CD14-positive monocyte (primary cell): ENCODE data around the gene CCDC86. TPM values are rescaled to one million over a fixed set of nuclear protein-coding genes. Genes with fewer than 3 reads are reported as not detected.
"Not testable (repeated sequence)": the region's sequence is repeated elsewhere in the genome, so short reads cannot be mapped to it uniquely, and the experiment has no call there.

Experiments used
- DNase-seq, 3 donors: peaks; one replicate each; pipeline ENCODE4 v3.0.0-alpha.2; 2011 to 2022
- H2AFZ ChIP-seq: 2 replicates; pipeline ENCODE4 v1.6.0; 2012; ENCODE audit warnings: mild to moderate bottlenecking, low read depth, low read length, inconsistent platforms; ENCODE audit not compliant: insufficient read depth, poor library complexity, severe bottlenecking
- H3K27ac ChIP-seq, 2 donors: 1 replicate in 1 of 2; 2 replicates in 1 of 2; pipeline ENCODE4 v1.5.1; 2012 to 2013; ENCODE audit warnings: low read length in 2 of 2, control low read depth in 1 of 2, inconsistent platforms in 1 of 2, low read depth in 1 of 2, mild to moderate bottlenecking in 1 of 2
- H3K27me3 ChIP-seq, 2 donors: one replicate each; pipeline versions ENCODE4 v1.6.0 to v1.6.1; 2011 to 2013; ENCODE audit warnings: low read length in 2 of 2; ENCODE audit not compliant: control insufficient read depth in 2 of 2, insufficient read depth in 2 of 2
- H3K36me3 ChIP-seq, 2 donors: replicated peaks in 1 of 2; 1 replicate in 1 of 2; 2 replicates in 1 of 2; pipeline versions ENCODE4 v1.5.1 to v1.6.1; 2012 to 2013; ENCODE audit warnings: low read length in 2 of 2, control low read depth in 1 of 2, inconsistent platforms in 1 of 2, mild to moderate bottlenecking in 1 of 2; ENCODE audit not compliant: insufficient read depth in 2 of 2, control insufficient read depth in 1 of 2
- H3K4me1 ChIP-seq, 2 donors: 1 replicate in 1 of 2; 2 replicates in 1 of 2; pipeline versions ENCODE4 v1.5.1 to v1.6.1; 2012 to 2013; ENCODE audit warnings: low read length in 2 of 2, control low read depth in 1 of 2, inconsistent platforms in 1 of 2, mild to moderate bottlenecking in 1 of 2, moderate library complexity in 1 of 2; ENCODE audit not compliant: insufficient read depth in 2 of 2, control insufficient read depth in 1 of 2
- H3K4me2 ChIP-seq: replicated peaks from 2 replicates; pipeline ENCODE3; 2012; ENCODE audit warnings: low read length, moderate library complexity, mild to moderate bottlenecking; ENCODE audit not compliant: poor library complexity, severe bottlenecking; ENCODE audit errors: extremely low read depth
- H3K4me3 ChIP-seq, 3 experiments: fragments of 200-600 bp in 1 of 3; sonication (generic) in 1 of 3; replicated peaks in 1 of 3; 1 replicate in 2 of 3; 2 replicates in 1 of 3; pipeline ENCODE4 v1.5.1; 2011 to 2013; ENCODE audit warnings: low read length in 3 of 3, mild to moderate bottlenecking in 3 of 3, control low read depth in 2 of 3, low read depth in 2 of 3, inconsistent platforms in 1 of 3, moderate library complexity in 1 of 3
- H3K79me2 ChIP-seq: 2 replicates; pipeline ENCODE4 v1.6.0; 2012; ENCODE audit warnings: mild to moderate bottlenecking, control low read depth, inconsistent platforms, low read length, moderate library complexity; ENCODE audit not compliant: insufficient read depth
- H3K9ac ChIP-seq: 2 replicates; pipeline ENCODE4 v1.6.0; 2017; ENCODE audit warnings: low read length, mild to moderate bottlenecking; ENCODE audit not compliant: insufficient read depth, poor library complexity, severe bottlenecking
- H3K9me3 ChIP-seq, 2 donors: replicated peaks in 1 of 2; 1 replicate in 1 of 2; 2 replicates in 1 of 2; pipeline versions ENCODE4 v1.5.1 to v1.6.1; 2012 to 2013; ENCODE audit warnings: low read length in 2 of 2, control low read depth in 1 of 2; ENCODE audit not compliant: control insufficient read depth in 1 of 2, insufficient read depth in 1 of 2
- H4K20me1 ChIP-seq: 2 replicates; pipeline ENCODE4 v1.6.0; 2012; ENCODE audit warnings: mild to moderate bottlenecking, low read length, control low read depth, moderate library complexity; ENCODE audit not compliant: insufficient read depth
- H3K27ac Mint-ChIP-seq, 7 donors: one replicate each; pipeline ENCODE4 v1.8.0; 2020; ENCODE audit warnings: mild to moderate bottlenecking in 7 of 7, mixed read lengths in 7 of 7, moderate library complexity in 6 of 7, inconsistent platforms in 2 of 7
- H3K27me3 Mint-ChIP-seq, 3 donors: one replicate each; pipeline ENCODE4 v1.8.0; 2021 to 2022; ENCODE audit warnings: low read depth in 3 of 3, mild to moderate bottlenecking in 3 of 3, mixed read lengths in 3 of 3, moderate library complexity in 3 of 3, inconsistent platforms in 1 of 3
- H3K36me3 Mint-ChIP-seq, 2 donors: one replicate each; pipeline ENCODE4 v1.8.0; 2020; ENCODE audit warnings: mixed read lengths in 2 of 2, inconsistent platforms in 1 of 2, mild to moderate bottlenecking in 1 of 2
- H3K4me1 Mint-ChIP-seq: one replicate; pipeline ENCODE4 v1.8.0; 2020; ENCODE audit warnings: mild to moderate bottlenecking, mixed read lengths
- H3K4me3 Mint-ChIP-seq, 2 donors: one replicate each; pipeline ENCODE4 v1.8.0; 2020; ENCODE audit warnings: mild to moderate bottlenecking in 2 of 2, mixed read lengths in 2 of 2, moderate library complexity in 1 of 2
- H3K9me3 Mint-ChIP-seq, 7 donors: one replicate each; pipeline ENCODE4 v1.8.0; 2020 to 2022; ENCODE audit warnings: mixed read lengths in 7 of 7, mild to moderate bottlenecking in 6 of 7, moderate library complexity in 6 of 7, inconsistent platforms in 2 of 7
- WGBS: methylation state at CpG from one replicate; pipeline ENCODE4 v1.1.5; 2013; ENCODE audit warnings: missing lambda C conversion rate; ENCODE audit not compliant: insufficient coverage; 5-methylcytosine and 5-hydroxymethylcytosine counted together
- intact Hi-C, 2 donors: fragments of 100-400 bp; cut with micrococcal nuclease; formaldehyde crosslinking; loops; one replicate each; pipeline versions ENCODE4 v1.15.0 to v1.15.1; 2023
- polyA plus RNA-seq, 3 donors: library from polyadenylated mRNA; depleted of rRNA in 1 of 3; unstranded in 2 of 3; stranded (reverse) in 1 of 3; fragments of 300-500 nt in 2 of 3; fragments of >200 nt in 1 of 3; fragmentation: Illumina TruSeq in 2 of 3; gene quantifications; 1 replicate in 2 of 3; 2 replicates in 1 of 3; pipeline ENCODE4 v1.2.3, GENCODE V29; 2012 to 2021
- TF ChIP-seq, protein P1 (sequence below): fragments of 200-600 bp; IDR thresholded peaks from one replicate; pipeline ENCODE4 v1.8.0; 2022; ENCODE audit warnings: antibody characterized with exemption, mild to moderate bottlenecking

The CCDC86 gene
- polyA plus RNA-seq, 3 donors, result 7.2 to 10.2 (median 8.3) TPM

DNA sequence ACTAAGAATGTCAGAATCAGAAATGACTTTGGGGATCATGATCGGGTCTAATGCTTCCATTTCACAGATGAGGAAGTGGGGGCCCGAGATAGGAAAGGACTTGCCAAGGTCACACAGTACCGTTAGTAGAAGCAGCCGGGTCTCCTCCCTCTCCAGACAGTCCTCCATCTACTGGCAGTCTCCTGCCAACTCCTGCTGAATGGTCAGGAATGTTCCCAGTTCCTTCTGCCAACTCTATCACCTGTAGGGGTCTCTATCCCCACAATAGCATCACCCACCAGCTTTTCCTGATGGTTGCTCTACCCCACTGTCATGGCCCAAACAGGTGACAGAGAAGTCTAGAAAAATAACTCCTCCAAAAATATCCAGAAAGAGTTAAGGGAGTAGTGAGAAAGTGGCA, 23.9 kb upstream of the CCDC86 start:
- Histone ChIP-seq H3K79me2 (no peaks in the 10 kb centered on the region), H3K4me2 (no peak overlapping the region), H2AFZ (no peak overlapping the region), H3K4me1 (no peaks in the 10 kb centered on the region), H3K27me3 (no peaks in the 10 kb centered on the region), H3K4me3 (no peak overlapping the region), H3K36me3 (no peaks in the 10 kb centered on the region), H3K27ac (no peak overlapping the region), H4K20me1 (no peaks in the 10 kb centered on the region), H3K9ac (no peak overlapping the region), H3K9me3 (peaks cover 12 to 17% of the 10 kb centered on the region in 2 donors)
- Mint-ChIP-seq H3K27ac (no peak overlapping the region), H3K27me3 (peaks cover 3 to 6% (median 5%) of the 10 kb centered on the region in 3 donors), H3K4me3 (no peak overlapping the region), H3K4me1 (peaks cover 2% of the 10 kb centered on the region), H3K9me3 (peaks cover 2 to 17% (median 16%) of the 10 kb centered on the region in 7 donors), H3K36me3 (no peaks in the 10 kb centered on the region)
- TF ChIP-seq, protein P1, sequence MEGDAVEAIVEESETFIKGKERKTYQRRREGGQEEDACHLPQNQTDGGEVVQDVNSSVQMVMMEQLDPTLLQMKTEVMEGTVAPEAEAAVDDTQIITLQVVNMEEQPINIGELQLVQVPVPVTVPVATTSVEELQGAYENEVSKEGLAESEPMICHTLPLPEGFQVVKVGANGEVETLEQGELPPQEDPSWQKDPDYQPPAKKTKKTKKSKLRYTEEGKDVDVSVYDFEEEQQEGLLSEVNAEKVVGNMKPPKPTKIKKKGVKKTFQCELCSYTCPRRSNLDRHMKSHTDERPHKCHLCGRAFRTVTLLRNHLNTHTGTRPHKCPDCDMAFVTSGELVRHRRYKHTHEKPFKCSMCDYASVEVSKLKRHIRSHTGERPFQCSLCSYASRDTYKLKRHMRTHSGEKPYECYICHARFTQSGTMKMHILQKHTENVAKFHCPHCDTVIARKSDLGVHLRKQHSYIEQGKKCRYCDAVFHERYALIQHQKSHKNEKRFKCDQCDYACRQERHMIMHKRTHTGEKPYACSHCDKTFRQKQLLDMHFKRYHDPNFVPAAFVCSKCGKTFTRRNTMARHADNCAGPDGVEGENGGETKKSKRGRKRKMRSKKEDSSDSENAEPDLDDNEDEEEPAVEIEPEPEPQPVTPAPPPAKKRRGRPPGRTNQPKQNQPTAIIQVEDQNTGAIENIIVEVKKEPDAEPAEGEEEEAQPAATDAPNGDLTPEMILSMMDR, result no peak
- intact Hi-C loops, result no loop called here
- 93% methylated on average over 3 of the region's 4 CpGs for WGBS
- no peak for DNase-seq

DNA sequence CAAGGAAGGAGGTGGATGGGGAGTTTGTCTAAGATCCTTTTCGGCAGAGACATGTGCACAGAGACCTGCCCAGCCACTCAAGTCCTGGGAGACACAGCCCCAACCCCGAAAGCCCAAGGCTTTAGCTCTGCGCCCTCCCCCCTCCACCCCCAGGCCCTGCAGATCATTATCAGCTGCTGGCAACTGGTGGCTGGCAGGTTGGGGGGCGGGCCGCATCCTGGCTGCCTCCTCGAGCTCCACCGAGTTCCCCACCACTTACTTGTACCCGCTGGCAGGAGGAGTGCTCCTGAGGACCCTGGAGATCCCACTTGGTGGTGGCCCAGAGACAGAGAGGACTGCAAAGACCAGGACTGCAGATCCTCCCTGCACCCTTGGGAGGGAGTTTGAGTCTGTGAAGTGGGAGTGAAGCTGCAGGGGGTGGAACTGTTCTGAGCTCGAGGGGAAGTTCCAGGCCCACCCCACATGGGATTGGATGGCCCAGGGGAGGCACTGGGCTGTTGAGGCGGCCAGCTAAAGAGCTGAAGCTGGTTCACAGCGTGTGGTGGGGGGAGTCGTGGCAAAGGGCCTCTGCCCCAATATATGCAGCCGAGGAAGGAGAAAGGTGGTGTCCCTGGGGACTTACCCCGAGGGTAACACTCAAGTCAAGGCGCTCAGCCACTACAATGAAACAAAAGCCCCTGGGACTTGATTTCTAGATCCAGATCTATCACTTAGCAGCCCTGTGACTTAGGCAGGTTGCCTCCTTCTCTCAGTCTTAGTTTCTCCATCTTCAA, 19.9 kb upstream of the CCDC86 start:
- WGBS, result 28% methylated on average over 4 of the region's 15 CpGs
- H3K27ac Mint-ChIP-seq, result no peak overlapping the region
- Histone ChIP-seq H3K27ac (no peak overlapping the region), H3K4me3 (no peak overlapping the region), H3K9ac (no peak overlapping the region), H3K4me2 (no peak overlapping the region), H3K4me1 (no peaks in the 10 kb centered on the region), H4K20me1 (no peaks in the 10 kb centered on the region), H3K9me3 (peaks cover 4 to 7% of the 10 kb centered on the region in 2 donors), H2AFZ (no peak overlapping the region), H3K36me3 (no peaks in the 10 kb centered on the region), H3K27me3 (no peaks in the 10 kb centered on the region), H3K79me2 (no peaks in the 10 kb centered on the region)
- H3K4me3 Mint-ChIP-seq, result no peak overlapping the region
- H3K27me3 Mint-ChIP-seq, result peaks cover 0 to 5% (median 5%) of the 10 kb centered on the region in 3 donors
- peaks cover 0 to 9% (median 7%) of the 10 kb centered on the region in 7 donors for H3K9me3 Mint-ChIP-seq
- H3K4me1 Mint-ChIP-seq, result no peaks in the 10 kb centered on the region
- H3K36me3 Mint-ChIP-seq, result no peaks in the 10 kb centered on the region
- intact Hi-C loops, result no loop called here
- DNase-seq, result no peak
- TF ChIP-seq, protein P1, result no peak

- H4K20me1 ChIP-seq, H3K9me3 ChIP-seq, H3K27me3 Mint-ChIP-seq, DNase-seq, intact Hi-C loops, H3K4me1 ChIP-seq, H3K4me3 Mint-ChIP-seq, H2AFZ ChIP-seq, H3K4me3 ChIP-seq, H3K9ac ChIP-seq, H3K4me1 Mint-ChIP-seq, H3K36me3 Mint-ChIP-seq, H3K4me2 ChIP-seq, H3K27ac Mint-ChIP-seq, H3K9me3 Mint-ChIP-seq, H3K79me2 ChIP-seq, H3K36me3 ChIP-seq, H3K27ac ChIP-seq, H3K27me3 ChIP-seq: not testable (repeated sequence)
- WGBS, result 96% methylated on average over 4 of the region's 5 CpGs
Measured at GRCh38 chr11:60823745-60824306, 18.1 kb upstream of the CCDC86 start.
